HG03460 (cell line): ENCODE results near the gene NCKAP1.
"Not testable (repeated sequence)": the region's sequence is repeated elsewhere in the genome, so short reads cannot be mapped to it uniquely, and the experiment has no call there.

Source experiments
- ATAC-seq: cut with Tn5 transposase; IDR thresholded peaks from one replicate; pipeline ENCODE4 v1.9.1; 2021; ENCODE audit not compliant: unreplicated experiment

The NCKAP1 gene

GRCh38 chr2:183001948-183002347, 36.3 kb downstream of the NCKAP1 start:
- ATAC-seq = no peak

- no peak for ATAC-seq
These were observed 37.4 kb downstream of the NCKAP1 start for GRCh38 chr2:183000846-183001245.

GRCh38 chr2:182999348-183000028, 38.8 kb downstream of the NCKAP1 start:
- no peak for ATAC-seq

GRCh38 chr2:182994228-182994912, 43.9 kb downstream of the NCKAP1 start:
- no peak for ATAC-seq

GRCh38 chr2:182982941-182983340, 55.3 kb downstream of the NCKAP1 start:
- ATAC-seq = no peak

GRCh38 chr2:182981475-182981874, 56.8 kb downstream of the NCKAP1 start:
- not testable (repeated sequence) for ATAC-seq

GRCh38 chr2:182980652-182981051, 57.6 kb downstream of the NCKAP1 start:
- no peak for ATAC-seq

- peak; percentile 61 for ATAC-seq
These were observed 58.1 kb downstream of the NCKAP1 start for GRCh38 chr2:182980115-182980514.

- peak; percentile 57 for ATAC-seq
These were observed 60.8 kb downstream of the NCKAP1 start for GRCh38 chr2:182977463-182977862.

GRCh38 chr2:182973441-182974352, 64.6 kb downstream of the NCKAP1 start:
- ATAC-seq = peak; percentile 38

GRCh38 chr2:182972548-182972942, 65.7 kb downstream of the NCKAP1 start:
- ATAC-seq = no peak

GRCh38 chr2:182971820-182972547, 66.3 kb downstream of the NCKAP1 start:
- peak; percentile 55 for ATAC-seq

GRCh38 chr2:182970486-182970885, 67.8 kb downstream of the NCKAP1 start:
- ATAC-seq = no peak

GRCh38 chr2:182968493-182968892, 69.8 kb downstream of the NCKAP1 start:
- ATAC-seq = no peak

GRCh38 chr2:182966356-182966755, 71.9 kb downstream of the NCKAP1 start:
- ATAC-seq = not testable (repeated sequence)

- no peak for ATAC-seq
These were observed 75.6 kb downstream of the NCKAP1 start for GRCh38 chr2:182962641-182963040.

GRCh38 chr2:182960869-182961268, 77.4 kb downstream of the NCKAP1 start:
- not testable (repeated sequence) for ATAC-seq

GRCh38 chr2:182954789-182955188, 83.5 kb downstream of the NCKAP1 start:
- ATAC-seq = no peak

- ATAC-seq = no peak
These were observed 85.4 kb downstream of the NCKAP1 start for GRCh38 chr2:182952741-182953450.

GRCh38 chr2:182951948-182952663, 86.2 kb downstream of the NCKAP1 start:
- ATAC-seq = no peak
